Ascending aorta (tissue), 2 donors: ENCODE data around the gene MRPL39. TPM values are rescaled to one million over a fixed set of nuclear protein-coding genes. Genes with fewer than 3 reads are reported as not detected.
A peak's percentile ranks its signal among the peaks of the same experiment; 100 is the strongest.

Experiments used
- DNase-seq, 2 donors: peaks; one replicate each; pipeline ENCODE4 v3.0.0-alpha.2; 2019; ENCODE audit warnings: low spot score in 2 of 2
- H3K27ac ChIP-seq, 2 donors: fragments of 200-600 bp; sonication (generic); one replicate each; pipeline ENCODE4 v1.5.1; 2016 to 2017; ENCODE audit warnings: mild to moderate bottlenecking in 1 of 2
- H3K27me3 ChIP-seq: fragments of 200-600 bp; sonication (generic); one replicate; pipeline ENCODE4 v1.5.1; 2017
- H3K36me3 ChIP-seq, 2 donors: fragments of 200-600 bp; sonication (generic); one replicate each; pipeline ENCODE4 v1.5.1; 2016
- H3K4me1 ChIP-seq, 2 donors: fragments of 200-600 bp; sonication (generic); one replicate each; pipeline ENCODE4 v1.5.1; 2016 to 2017; ENCODE audit warnings: mild to moderate bottlenecking in 1 of 2
- H3K4me3 ChIP-seq, 2 donors: fragments of 200-600 bp; sonication (generic); one replicate each; pipeline ENCODE4 v1.5.1; 2016 to 2017; ENCODE audit warnings: mild to moderate bottlenecking in 1 of 2
- H3K9me3 ChIP-seq, 2 donors: fragments of 200-600 bp; sonication (generic); one replicate each; pipeline ENCODE4 v1.5.1; 2016
- intact Hi-C: fragments of 100-400 bp; cut with DNase I; formaldehyde crosslinking; loops from one replicate; pipeline ENCODE4 v1.15.1; 2023
- total RNA-seq: library from RNA; depleted of rRNA; stranded (reverse); fragments of >200 nt; gene quantifications from one replicate; pipeline ENCODE4 v1.1.0, GENCODE V29; 2016
- TF ChIP-seq, protein P1 (sequence below), 3 experiments: fragments of 200-600 bp in 2 of 3; fragments of 450-650 bp in 1 of 3; sonication (generic) in 2 of 3; IDR thresholded peaks; one replicate each; pipeline ENCODE4 v1.5.1; 2016 to 2019; ENCODE audit warnings: antibody characterized with exemption in 3 of 3, mild to moderate bottlenecking in 1 of 3, moderate library complexity in 1 of 3

MRPL39 gene
- total RNA-seq, 1 donor from 2014 or later: 26.1 TPM

DNA sequence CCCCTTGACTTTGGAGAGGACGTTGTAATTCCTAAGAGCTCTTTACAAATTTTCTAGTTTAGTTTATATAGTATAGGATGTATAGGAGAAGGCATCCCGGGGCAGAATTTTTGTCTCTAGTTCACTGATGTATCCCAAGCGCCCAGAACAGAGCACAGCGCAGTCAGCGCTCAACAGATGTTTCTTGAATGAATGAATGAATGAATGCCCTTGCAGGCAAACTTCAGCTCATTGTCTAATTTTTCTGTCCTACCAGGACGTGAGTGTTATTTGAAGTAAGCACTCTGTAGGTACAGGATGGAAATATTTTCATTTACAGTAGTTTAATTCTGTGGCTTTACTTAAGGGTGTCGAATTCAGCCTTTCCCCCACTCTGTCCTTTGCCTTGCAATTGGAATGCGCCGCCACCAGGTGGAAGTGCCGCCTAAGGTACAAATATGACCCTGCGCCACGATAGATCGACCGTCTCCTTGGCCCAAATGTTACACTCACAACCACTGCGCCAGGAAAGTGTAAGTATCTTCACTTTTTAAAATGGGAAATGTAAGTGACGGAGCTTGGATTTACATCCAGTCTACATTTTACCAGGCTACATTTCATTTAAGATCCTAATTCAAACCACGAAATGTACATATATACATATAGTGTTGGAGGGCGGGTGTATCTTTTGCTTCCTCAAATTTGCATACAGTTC is 910 bp upstream of the MRPL39 start:
- no peaks in the 10 kb centered on the region for H3K27me3 ChIP-seq
- peaks cover 0 to 14% of the 10 kb centered on the region in 2 donors for H3K4me1 ChIP-seq
- peak; percentile 29 to 90 for DNase-seq
- intact Hi-C loops: loop anchor here (1.0 to 10.0 kb wide), 3 partner anchors 46 to 127 kb away; partner anchors contain the start of genes ATP5PF and GABPA
- H3K36me3 ChIP-seq: peaks cover 0 to 10% of the 10 kb centered on the region in 2 donors
- H3K9me3 ChIP-seq: no peaks in the 10 kb centered on the region
- TF ChIP-seq, protein P1, sequence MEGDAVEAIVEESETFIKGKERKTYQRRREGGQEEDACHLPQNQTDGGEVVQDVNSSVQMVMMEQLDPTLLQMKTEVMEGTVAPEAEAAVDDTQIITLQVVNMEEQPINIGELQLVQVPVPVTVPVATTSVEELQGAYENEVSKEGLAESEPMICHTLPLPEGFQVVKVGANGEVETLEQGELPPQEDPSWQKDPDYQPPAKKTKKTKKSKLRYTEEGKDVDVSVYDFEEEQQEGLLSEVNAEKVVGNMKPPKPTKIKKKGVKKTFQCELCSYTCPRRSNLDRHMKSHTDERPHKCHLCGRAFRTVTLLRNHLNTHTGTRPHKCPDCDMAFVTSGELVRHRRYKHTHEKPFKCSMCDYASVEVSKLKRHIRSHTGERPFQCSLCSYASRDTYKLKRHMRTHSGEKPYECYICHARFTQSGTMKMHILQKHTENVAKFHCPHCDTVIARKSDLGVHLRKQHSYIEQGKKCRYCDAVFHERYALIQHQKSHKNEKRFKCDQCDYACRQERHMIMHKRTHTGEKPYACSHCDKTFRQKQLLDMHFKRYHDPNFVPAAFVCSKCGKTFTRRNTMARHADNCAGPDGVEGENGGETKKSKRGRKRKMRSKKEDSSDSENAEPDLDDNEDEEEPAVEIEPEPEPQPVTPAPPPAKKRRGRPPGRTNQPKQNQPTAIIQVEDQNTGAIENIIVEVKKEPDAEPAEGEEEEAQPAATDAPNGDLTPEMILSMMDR (IDR thresholded peaks at IDR 0.05): peak; percentile 76 to 97 (median 94)
- H3K27ac ChIP-seq: no peak overlapping the region
- H3K4me3 ChIP-seq: peak overlapping the region; percentile 78 to 94

DNA sequence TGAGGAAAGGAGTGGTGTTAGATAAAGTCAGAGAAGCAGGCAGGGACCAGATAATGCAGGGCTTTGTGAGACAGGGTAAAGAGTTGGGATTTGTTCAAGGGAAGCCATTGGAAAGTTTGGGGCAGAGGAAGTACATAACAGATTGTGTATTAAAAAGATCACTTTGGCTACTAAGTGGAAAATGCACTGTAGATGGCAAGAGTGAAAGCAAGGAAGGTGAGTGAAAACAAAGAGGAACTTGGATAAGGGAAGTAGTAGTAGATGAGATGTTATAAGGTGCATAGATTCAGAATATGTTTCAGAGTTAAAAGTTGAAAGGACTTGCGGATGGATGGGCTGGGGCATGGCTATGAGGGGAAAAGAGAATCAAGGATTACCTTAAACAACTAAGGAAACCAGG is 17.4 kb downstream of the MRPL39 start:
- H3K27me3 ChIP-seq: no peaks in the 10 kb centered on the region
- TF ChIP-seq, protein P1 (IDR thresholded peaks at IDR 0.05): no peak
- intact Hi-C loops: no loop called here
- no peak for DNase-seq
- no peaks in the 10 kb centered on the region for H3K4me1 ChIP-seq
- H3K9me3 ChIP-seq: no peaks in the 10 kb centered on the region
- peaks cover 3 to 49% of the 10 kb centered on the region in 2 donors for H3K36me3 ChIP-seq
- no peak overlapping the region for H3K27ac ChIP-seq
- H3K4me3 ChIP-seq: no peak overlapping the region

DNA sequence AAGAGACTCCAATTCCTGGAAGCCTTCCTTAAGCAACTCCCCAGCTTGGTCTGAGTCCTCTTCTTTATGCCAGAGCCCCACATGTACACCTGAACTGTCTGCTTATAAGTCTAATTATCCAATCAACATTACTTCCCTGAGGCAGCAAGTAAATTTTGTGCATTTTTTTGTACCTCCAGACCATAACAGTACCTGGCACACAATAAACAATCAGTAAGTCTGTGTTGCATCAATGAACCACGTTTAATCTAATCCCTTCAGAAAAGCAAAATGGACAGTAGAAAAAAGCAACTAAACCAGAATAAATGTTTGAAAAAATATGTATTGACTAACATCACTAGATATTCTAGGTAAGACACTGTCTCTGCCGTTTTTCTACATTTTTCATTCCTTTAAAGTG is 20.5 kb downstream of the MRPL39 start:
- TF ChIP-seq, protein P1 (IDR thresholded peaks at IDR 0.05): no peak
- Histone ChIP-seq H3K4me3 (no peak overlapping the region), H3K36me3 (peaks cover 0 to 33% of the 10 kb centered on the region in 2 donors), H3K27me3 (no peaks in the 10 kb centered on the region), H3K27ac (no peak overlapping the region), H3K9me3 (no peaks in the 10 kb centered on the region), H3K4me1 (no peaks in the 10 kb centered on the region)
- intact Hi-C loops: no loop called here
- DNase-seq: no peak

DNA sequence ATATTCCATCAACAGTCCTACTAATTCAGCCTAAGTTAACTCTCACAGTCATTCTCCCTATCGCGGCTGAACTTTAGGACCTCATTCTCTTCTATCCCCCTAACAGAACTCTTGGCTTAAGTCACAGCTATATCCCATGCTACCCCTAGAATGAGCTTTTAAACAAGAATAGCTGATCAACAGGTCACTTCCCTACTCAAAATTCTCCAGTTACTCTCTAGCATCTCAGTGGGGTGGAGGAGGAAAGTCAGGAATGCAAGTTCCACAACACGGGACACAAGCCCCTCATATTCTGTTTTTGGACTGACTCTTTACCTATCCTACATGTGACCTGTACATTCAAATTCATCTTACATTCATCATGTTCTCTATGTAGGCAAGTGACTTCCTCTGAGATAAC is 21.0 kb downstream of the MRPL39 start:
- H3K27ac ChIP-seq: no peak overlapping the region
- TF ChIP-seq, protein P1 (IDR thresholded peaks at IDR 0.05): no peak
- no peak overlapping the region for H3K4me3 ChIP-seq
- no peak for DNase-seq
- no peaks in the 10 kb centered on the region for H3K4me1 ChIP-seq
- no peaks in the 10 kb centered on the region for H3K9me3 ChIP-seq
- peaks cover 3 to 29% of the 10 kb centered on the region in 2 donors for H3K36me3 ChIP-seq
- intact Hi-C loops: no loop called here
- no peaks in the 10 kb centered on the region for H3K27me3 ChIP-seq

DNA sequence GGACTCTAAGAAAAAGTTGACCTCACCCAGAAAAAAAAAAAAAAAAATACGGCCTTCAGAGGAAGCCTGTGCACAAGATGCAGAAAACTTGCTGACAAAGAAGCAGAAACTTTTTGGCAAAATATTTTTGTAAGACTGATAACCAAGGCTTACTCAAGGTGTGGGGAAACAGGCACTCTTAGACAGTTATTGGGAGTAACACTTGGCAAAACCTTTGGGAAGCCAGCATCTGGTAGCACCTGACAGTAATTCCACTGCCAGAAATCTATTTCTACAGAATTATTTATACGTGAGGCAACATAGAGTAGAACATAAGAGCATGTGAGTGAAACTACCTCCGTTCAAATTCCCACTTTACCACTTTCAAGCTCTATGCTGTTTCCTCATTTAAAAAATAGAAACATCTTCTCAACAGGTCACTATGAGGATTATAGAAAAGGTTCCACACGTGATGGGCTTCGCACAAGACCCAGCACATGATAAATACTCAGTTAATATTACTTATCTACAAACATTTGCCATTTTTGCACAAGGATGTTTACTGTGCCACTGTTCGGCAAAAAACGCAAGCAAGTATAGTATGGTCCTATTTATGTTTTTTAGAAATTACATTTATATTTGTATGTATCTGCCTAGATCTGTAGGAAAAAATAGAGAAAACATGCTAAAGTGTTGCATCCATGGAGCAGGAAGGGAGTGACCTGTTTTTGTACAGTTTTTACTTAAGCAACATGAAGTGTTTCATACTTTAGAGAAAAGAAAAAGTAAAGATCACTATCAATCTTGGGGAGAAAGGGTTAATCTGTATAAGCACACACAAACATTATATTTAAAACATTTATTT is 22.2 kb downstream of the MRPL39 start:
- TF ChIP-seq, protein P1 (IDR thresholded peaks at IDR 0.05): no peak
- H3K9me3 ChIP-seq: no peaks in the 10 kb centered on the region

More for the DNA sequence above, 22.2 kb downstream of the MRPL39 start:
- H3K36me3 ChIP-seq: peaks cover 3 to 29% of the 10 kb centered on the region in 2 donors
- H3K27me3 ChIP-seq: no peaks in the 10 kb centered on the region
- no peak overlapping the region for H3K27ac ChIP-seq
- H3K4me1 ChIP-seq: no peaks in the 10 kb centered on the region
- intact Hi-C loops: no loop called here
- H3K4me3 ChIP-seq: no peak overlapping the region
- DNase-seq: no peak
